Measurements from ENCODE around the gene GRIK3. TPM values are rescaled to one million over a fixed set of nuclear protein-coding genes. Genes with fewer than 3 reads are reported as not detected.

The GRIK3 gene
- total and polyA plus RNA-seq, 7 donors = 0.03 to 0.15 (median 0.04) TPM; not detected in 2

DNA sequence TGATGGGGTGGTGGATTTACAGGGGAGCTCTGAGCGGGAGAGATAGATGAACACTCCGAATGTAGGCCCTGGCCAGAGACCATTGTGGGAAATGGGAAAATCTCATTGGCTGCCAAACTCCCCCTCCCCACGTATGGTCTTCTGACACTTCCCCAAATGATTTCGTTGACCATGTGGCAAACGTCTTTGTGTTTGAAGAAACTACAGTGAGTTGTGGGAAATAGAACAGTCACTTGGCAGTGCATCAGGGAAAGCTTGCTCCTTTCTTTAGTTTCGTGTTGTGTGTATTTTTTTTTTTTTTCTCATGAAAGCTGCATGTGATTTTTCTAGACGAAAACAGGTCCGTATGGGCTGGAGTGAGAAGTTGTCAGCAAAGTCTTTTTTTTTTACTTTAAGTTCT is 25.0 kb upstream of the GRIK3 start:
- no peak for DNase-seq
- H3K9me3 ChIP-seq = no peaks in the 10 kb centered on the region
- no peak overlapping the region for H3K27ac ChIP-seq
- no peak overlapping the region for H3K4me3 ChIP-seq
- intact Hi-C loops (cut with DNase I) = no loop called here
- ATAC-seq = no peak
- H3K36me3 ChIP-seq (ENCODE audit: insufficient read depth in 1 of 2, low read depth in 1 of 2) = no peaks in the 10 kb centered on the region
- H3K27me3 ChIP-seq (ENCODE audit: insufficient read depth in 3 of 3, low read length in 2 of 3) = peaks cover 0 to 12% (median 0%) of the 10 kb centered on the region in 3 donors
- WGBS, 3 donors = 47 to 57% (median 55%) methylated on average over 8 of the region's 8 CpGs
- H3K4me1 ChIP-seq = no peaks in the 10 kb centered on the region
- TF ChIP-seq, protein P1, sequence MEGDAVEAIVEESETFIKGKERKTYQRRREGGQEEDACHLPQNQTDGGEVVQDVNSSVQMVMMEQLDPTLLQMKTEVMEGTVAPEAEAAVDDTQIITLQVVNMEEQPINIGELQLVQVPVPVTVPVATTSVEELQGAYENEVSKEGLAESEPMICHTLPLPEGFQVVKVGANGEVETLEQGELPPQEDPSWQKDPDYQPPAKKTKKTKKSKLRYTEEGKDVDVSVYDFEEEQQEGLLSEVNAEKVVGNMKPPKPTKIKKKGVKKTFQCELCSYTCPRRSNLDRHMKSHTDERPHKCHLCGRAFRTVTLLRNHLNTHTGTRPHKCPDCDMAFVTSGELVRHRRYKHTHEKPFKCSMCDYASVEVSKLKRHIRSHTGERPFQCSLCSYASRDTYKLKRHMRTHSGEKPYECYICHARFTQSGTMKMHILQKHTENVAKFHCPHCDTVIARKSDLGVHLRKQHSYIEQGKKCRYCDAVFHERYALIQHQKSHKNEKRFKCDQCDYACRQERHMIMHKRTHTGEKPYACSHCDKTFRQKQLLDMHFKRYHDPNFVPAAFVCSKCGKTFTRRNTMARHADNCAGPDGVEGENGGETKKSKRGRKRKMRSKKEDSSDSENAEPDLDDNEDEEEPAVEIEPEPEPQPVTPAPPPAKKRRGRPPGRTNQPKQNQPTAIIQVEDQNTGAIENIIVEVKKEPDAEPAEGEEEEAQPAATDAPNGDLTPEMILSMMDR (IDR thresholded peaks at IDR 0.05) = no peak

DNA sequence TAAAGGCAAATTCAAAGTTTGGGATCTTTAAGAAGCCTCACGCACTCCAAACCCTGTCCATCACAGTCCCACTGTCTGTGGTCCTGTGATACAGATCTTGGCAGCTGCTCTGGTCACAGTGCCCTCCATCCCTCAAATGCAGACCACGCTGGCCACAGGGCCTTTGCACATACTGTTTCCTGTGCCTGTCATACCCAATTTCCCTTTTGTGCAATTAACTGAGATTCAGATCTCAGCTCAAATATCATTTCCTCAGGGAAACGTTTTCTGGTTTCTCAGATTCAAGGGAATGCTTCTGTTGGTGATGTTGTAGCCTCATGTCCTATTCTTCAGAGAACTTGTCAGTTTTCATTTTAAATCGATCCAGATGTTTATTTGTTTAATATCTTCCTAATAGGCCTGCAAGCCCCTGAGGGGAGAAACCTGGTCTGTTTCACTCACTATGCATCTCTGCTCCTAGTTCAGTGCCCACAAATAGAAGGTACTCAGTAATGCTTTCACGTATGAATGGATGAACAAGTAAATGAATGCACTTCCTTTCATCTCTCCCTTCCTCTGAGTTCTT is 24.2 kb upstream of the GRIK3 start:
- H3K4me1 ChIP-seq = no peaks in the 10 kb centered on the region

DNA sequence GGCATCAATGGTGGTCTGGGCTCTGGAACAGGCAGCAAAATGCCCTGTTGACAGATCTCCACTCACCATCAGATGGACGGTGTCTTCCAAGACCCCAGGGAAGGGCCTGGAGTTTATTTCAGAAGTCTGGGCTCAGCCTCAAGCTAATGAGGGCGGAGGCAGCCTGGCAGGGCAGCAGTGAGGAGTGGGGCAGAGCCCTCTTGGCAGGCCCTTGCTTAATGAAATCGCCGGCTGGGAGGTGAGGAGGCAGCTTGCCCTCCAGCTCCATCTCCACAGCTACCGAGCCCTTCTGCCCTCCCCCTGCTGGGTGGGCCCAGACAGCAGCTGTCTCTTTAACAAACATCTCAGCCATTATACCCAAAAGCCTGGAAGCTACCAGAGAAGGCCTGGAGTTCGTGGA is 22.0 kb upstream of the GRIK3 start:
- no peak for ATAC-seq
- TF ChIP-seq, protein P1 (IDR thresholded peaks at IDR 0.05) = no peak
- Histone ChIP-seq H3K36me3 (ENCODE audit: insufficient read depth in 1 of 2, low read depth in 1 of 2) (no peaks in the 10 kb centered on the region), H3K27ac (no peak overlapping the region), H3K4me3 (no peak overlapping the region), H3K9me3 (no peaks in the 10 kb centered on the region), H3K4me1 (no peaks in the 10 kb centered on the region), H3K27me3 (ENCODE audit: insufficient read depth in 3 of 3, low read length in 2 of 3) (peaks cover 0 to 12% (median 0%) of the 10 kb centered on the region in 3 donors)
- intact Hi-C loops (cut with DNase I) = no loop called here
- WGBS, 3 donors = 11 to 25% (median 16%) methylated on average over 6 of the region's 6 CpGs
- DNase-seq = no peak

More for the DNA sequence above, 24.2 kb upstream of the GRIK3 start:
- Histone ChIP-seq H3K27ac (no peak overlapping the region), H3K36me3 (ENCODE audit: insufficient read depth in 1 of 2, low read depth in 1 of 2) (no peaks in the 10 kb centered on the region), H3K9me3 (no peaks in the 10 kb centered on the region), H3K4me3 (no peak overlapping the region), H3K27me3 (ENCODE audit: insufficient read depth in 3 of 3, low read length in 2 of 3) (peaks cover 0 to 12% (median 0%) of the 10 kb centered on the region in 3 donors)
- TF ChIP-seq, protein P1 (IDR thresholded peaks at IDR 0.05) = no peak
- ATAC-seq (no peak), DNase-seq (no peak)
- intact Hi-C loops (cut with DNase I) = no loop called here
- WGBS, 3 donors = 65 to 78% (median 74%) methylated on average over 5 of the region's 5 CpGs

- ATAC-seq (no peak), DNase-seq (no peak)
- WGBS, 3 donors = 34 to 57% (median 41%) methylated on average over 3 of the region's 3 CpGs
These were observed 21.3 kb upstream of the GRIK3 start for GRCh38 chr1:37055631-37056030.

More at GRCh38 chr1:37055631-37056030, 21.3 kb upstream of the GRIK3 start:
- no peak overlapping the region for H3K27ac ChIP-seq
- peaks cover 0 to 8% (median 0%) of the 10 kb centered on the region in 3 donors for H3K27me3 ChIP-seq (ENCODE audit: insufficient read depth in 3 of 3, low read length in 2 of 3)
- no peaks in the 10 kb centered on the region for H3K4me1 ChIP-seq
- intact Hi-C loops (cut with DNase I) = no loop called here
- H3K9me3 ChIP-seq = no peaks in the 10 kb centered on the region
- no peak overlapping the region for H3K4me3 ChIP-seq
- TF ChIP-seq, protein P1 (IDR thresholded peaks at IDR 0.05) = no peak
- H3K36me3 ChIP-seq (ENCODE audit: insufficient read depth in 1 of 2, low read depth in 1 of 2) = no peaks in the 10 kb centered on the region
